GM18526 (cell line): ENCODE measurements around the gene TAB2.

Experiments
- POLR2A ChIP-seq: IDR thresholded peaks from 3 replicates; pipeline ENCODE4 v1.6.1; 2011; ENCODE audit not compliant: insufficient read length; ENCODE audit errors: extremely low read depth

TAB2 gene

GRCh38 chr6:149405823-149406765 is 88.6 kb downstream of the TAB2 start:
- no peak for TF ChIP-seq POLR2A

GRCh38 chr6:149409617-149410016 is 92.1 kb downstream of the TAB2 start:
- TF ChIP-seq POLR2A = no peak

- no peak for TF ChIP-seq POLR2A
These were observed 93.0 kb downstream of the TAB2 start for GRCh38 chr6:149410557-149410956.

- TF ChIP-seq POLR2A = no peak
These were observed 96.5 kb downstream of the TAB2 start for GRCh38 chr6:149414009-149414408.

GRCh38 chr6:149414821-149415220 is 97.3 kb downstream of the TAB2 start:
- TF ChIP-seq POLR2A = no peak

- no peak for TF ChIP-seq POLR2A
These were observed 102.3 kb downstream of the TAB2 start for GRCh38 chr6:149419696-149420404.

- TF ChIP-seq POLR2A = no peak
These were observed 103.6 kb downstream of the TAB2 start for GRCh38 chr6:149421132-149421531.

- TF ChIP-seq POLR2A = no peak
These were observed 105.1 kb downstream of the TAB2 start for GRCh38 chr6:149422581-149422980.

GRCh38 chr6:149423964-149424440 is 106.5 kb downstream of the TAB2 start:
- TF ChIP-seq POLR2A = no peak

GRCh38 chr6:149425224-149425623 is 107.7 kb downstream of the TAB2 start:
- TF ChIP-seq POLR2A = no peak

- TF ChIP-seq POLR2A = no peak
These were observed 108.2 kb downstream of the TAB2 start for GRCh38 chr6:149425754-149426153.

GRCh38 chr6:149428606-149429005 is 111.1 kb downstream of the TAB2 start:
- TF ChIP-seq POLR2A = no peak

- TF ChIP-seq POLR2A = no peak
These were observed 112.2 kb downstream of the TAB2 start for GRCh38 chr6:149429427-149430360.

- TF ChIP-seq POLR2A = no peak
These were observed 114.6 kb downstream of the TAB2 start for GRCh38 chr6:149431905-149432775.
